A549 (cell line): ENCODE results near the gene PSMC3. TPM values are rescaled to one million over a fixed set of nuclear protein-coding genes. Genes with fewer than 3 reads are reported as not detected.

Experiments used
- ATAC-seq, 2 experiments: fragments of 200-7000 bp in 1 of 2; fragments of >200 bp in 1 of 2; cut with Nextera tagmentation in 1 of 2; cut with Tn5 transposase in 1 of 2; 3 replicates each; pipeline versions ENCODE4 v1.8.0 to v1.9.1; 2018 to 2020; ENCODE audit warnings: mild to moderate bottlenecking in 1 of 2, moderate library complexity in 1 of 2
- CTCF ChIA-PET: fragments of 300-600 bp; sonication (Branson Sonifier 250); formaldehyde crosslinking; extraction: SDS; loops from one replicate; lab custom pipeline; 2021; ENCODE audit warnings: antibody characterized with exemption, inconsistent platforms; lab: Yijun Ruan, JAX
- POLR2A ChIA-PET: fragments of 350-600 bp; formaldehyde crosslinking; extraction: SDS; loops from one replicate; lab custom pipeline; 2021; ENCODE audit warnings: antibody characterized with exemption, inconsistent platforms; lab: Yijun Ruan, JAX
- DNase-seq, 2 experiments: peaks; one replicate each; pipeline versions ENCODE4 v3.0.0 to v3.0.0-alpha.2; 2011 to 2016; ENCODE audit warnings: low read depth in 1 of 2, low spot score in 1 of 2
- FAIRE-seq: peaks from 2 replicates; lab custom pipeline; 2011; peaks lifted over from hg19 to GRCh38; lab: Jason Lieb, UNC
- H3K27ac ChIP-seq, 2 experiments: fragments of >200 bp; sonication (Bioruptor Twin); formaldehyde crosslinking; 3 replicates each; pipeline ENCODE4 v1.5.1; 2016 to 2017
- H3K4me1 ChIP-seq: fragments of >200 bp; sonication (Bioruptor Twin); formaldehyde crosslinking; 3 replicates; pipeline ENCODE4 v1.6.1; 2016
- H3K4me2 ChIP-seq: fragments of >200 bp; sonication (Bioruptor Twin); formaldehyde crosslinking; 3 replicates; pipeline ENCODE4 v1.6.1; 2016
- H3K4me3 ChIP-seq: fragments of >200 bp; sonication (Bioruptor Twin); formaldehyde crosslinking; 3 replicates; pipeline ENCODE4 v1.5.1; 2016
- H3K9me3 ChIP-seq: fragments of >200 bp; sonication (Bioruptor Twin); formaldehyde crosslinking; 3 replicates; pipeline ENCODE4 v1.6.1; 2016
- BCL3 ChIP-seq: fragments of >200 bp; sonication (Bioruptor Twin); formaldehyde crosslinking; IDR thresholded peaks from 3 replicates; pipeline ENCODE4 v1.6.1; 2016
- BHLHE40 ChIP-seq: IDR thresholded peaks from 2 replicates; pipeline ENCODE4 v1.6.1; 2012; ENCODE audit warnings: low read depth, low read length, inconsistent platforms
- CBX8 ChIP-seq: fragments of 200-600 bp; sonication (generic); IDR thresholded peaks from 2 replicates; pipeline ENCODE4 v1.6.1; 2016
- CEBPB ChIP-seq, 2 experiments: fragments of >200 bp in 1 of 2; sonication (Bioruptor Twin) in 1 of 2; formaldehyde crosslinking in 1 of 2; IDR thresholded peaks; 2 replicates each; pipeline ENCODE4 v1.6.1; 2012 to 2016
- CHD2 ChIP-seq: fragments of 150-350 bp; IDR thresholded peaks from 2 replicates; pipeline ENCODE4 v1.6.1; 2014; ENCODE audit warnings: low read length; ENCODE audit not compliant: partially characterized antibody
- FOSL2 ChIP-seq, 2 experiments: fragments of 450-650 bp in 1 of 2; fragments of >200 bp in 1 of 2; sonication (Bioruptor Twin) in 1 of 2; formaldehyde crosslinking; IDR thresholded peaks; 2 replicates each; pipeline versions ENCODE4 v1.5.0 to v1.6.1; 2016 to 2020; ENCODE audit warnings: mild to moderate bottlenecking in 1 of 2, moderate library complexity in 1 of 2
- HEYL ChIP-seq: fragments of 250-450 bp; sonication (Bioruptor Pico); IDR thresholded peaks from 2 replicates; pipeline ENCODE4 v1.8.0; 2021; ENCODE audit warnings: mild to moderate bottlenecking, moderate library complexity
- HOXA7 ChIP-seq: fragments of 250-450 bp; sonication (Bioruptor Pico); IDR thresholded peaks from 2 replicates; pipeline ENCODE4 v1.5.0; 2020; ENCODE audit warnings: mild to moderate bottlenecking, moderate library complexity
- MAFK ChIP-seq: fragments of 450-650 bp; IDR thresholded peaks from 2 replicates; pipeline ENCODE4 v1.6.1; 2014; ENCODE audit not compliant: partially characterized antibody
- MAZ ChIP-seq: fragments of 150-350 bp; IDR thresholded peaks from 2 replicates; pipeline ENCODE4 v1.6.1; 2014; ENCODE audit warnings: antibody characterized with exemption, low read depth, low read length, borderline replicate concordance
- MYC ChIP-seq: IDR thresholded peaks from 2 replicates; pipeline ENCODE4 v1.6.1; 2012; ENCODE audit warnings: mild to moderate bottlenecking, inconsistent platforms, low read length, improper control_type of control experiment, borderline replicate concordance
- NPAS2 ChIP-seq: fragments of 250-450 bp; sonication (Bioruptor Pico); IDR thresholded peaks from 2 replicates; pipeline ENCODE4 v1.8.0; 2022; ENCODE audit warnings: mild to moderate bottlenecking, moderate library complexity, borderline replicate concordance
- PHF8 ChIP-seq: fragments of 200-600 bp; sonication (generic); IDR thresholded peaks from 2 replicates; pipeline ENCODE4 v1.6.1; 2016; ENCODE audit warnings: low read depth, mild to moderate bottlenecking, antibody characterized with exemption, moderate library complexity, borderline replicate concordance
- POLR2A ChIP-seq: IDR thresholded peaks from 2 replicates; pipeline ENCODE4 v1.6.1; 2012; ENCODE audit warnings: mild to moderate bottlenecking, low read length
- POLR2AphosphoS2 ChIP-seq: conservative IDR thresholded peaks from 2 replicates; pipeline ENCODE4 v1.6.1; 2012; ENCODE audit warnings: low read length, improper control_type of control experiment, inconsistent platforms
- RCOR1 ChIP-seq: fragments of 150-350 bp; IDR thresholded peaks from 2 replicates; pipeline ENCODE4 v1.6.1; 2014; ENCODE audit warnings: antibody characterized with exemption, low read length, low read depth
- SREBF2 ChIP-seq: fragments of 450-650 bp; IDR thresholded peaks from 2 replicates; pipeline ENCODE4 v1.6.1; 2014; ENCODE audit warnings: mild to moderate bottlenecking, moderate library complexity
- ZFP36 ChIP-seq: fragments of 450-650 bp; IDR thresholded peaks from 2 replicates; pipeline ENCODE4 v1.6.1; 2014; ENCODE audit warnings: borderline replicate concordance; ENCODE audit not compliant: partially characterized antibody
- ZNF302 ChIP-seq: fragments of 250-450 bp; sonication (Bioruptor Pico); IDR thresholded peaks from 2 replicates; pipeline ENCODE4 v1.9.0; 2021; ENCODE audit warnings: inconsistent platforms, mild to moderate bottlenecking, moderate library complexity
- ZSCAN20 ChIP-seq: fragments of 250-450 bp; sonication (Bioruptor Pico); IDR thresholded peaks from 2 replicates; pipeline ENCODE4 v1.8.0; 2022; ENCODE audit warnings: mild to moderate bottlenecking, moderate library complexity
- WGBS: methylation state at CpG from one replicate; pipeline ENCODE4 v1.1.6; 2017; ENCODE audit errors: missing lambda C conversion rate; 5-methylcytosine and 5-hydroxymethylcytosine counted together
- polyA plus RNA-seq, 4 experiments: library from polyadenylated mRNA; depleted of rRNA in 3 of 4; stranded (reverse); fragments of >200 nt; fragmentation: RNase III in 1 of 4; extraction: RNeasy Plus Mini Kit Qiagen cat#74134 plus additional on column Dnase treatment in 1 of 4; gene quantifications; 2 replicates in 3 of 4; 3 replicates in 1 of 4; pipeline ENCODE4 v1.2.3, GENCODE V29; 2011 to 2017
- TF ChIP-seq, protein P1 (sequence below): fragments of 150-350 bp; IDR thresholded peaks from 2 replicates; pipeline ENCODE4 v1.6.1; 2014; ENCODE audit warnings: low read depth, mild to moderate bottlenecking, low read length

The PSMC3 gene
- polyA plus RNA-seq, 2 of the 4 experiments (the other 2 are of a cell fraction) = 283 to 383 TPM

DNA sequence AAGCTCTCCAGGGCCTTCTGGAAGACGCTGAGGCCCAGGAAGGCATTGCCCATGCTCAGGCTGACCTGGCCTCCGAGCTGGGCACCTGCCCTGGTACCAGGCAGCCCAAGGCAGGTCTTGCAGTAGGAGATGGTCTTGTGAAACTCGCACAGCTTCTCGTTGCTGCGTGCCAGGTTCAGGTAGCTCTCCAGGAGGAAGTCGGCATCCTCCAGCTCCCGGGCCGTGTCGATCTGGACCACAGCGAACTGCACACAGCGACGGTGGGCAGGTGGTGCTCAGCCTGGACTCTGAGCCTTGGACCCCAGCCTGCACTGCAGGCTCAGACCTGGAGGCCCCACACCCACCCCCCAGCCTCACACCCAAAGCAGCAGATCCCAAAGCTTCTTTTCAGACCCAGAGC, 21.7 kb upstream of the PSMC3 start:
- no peak overlapping the region for H3K4me2 ChIP-seq
- ChIA-PET CTCF (interaction anchor here (1.2 to 1.5 kb wide), 2 partner anchors 40 to 74 kb away, joined by 3 to 4 read pairs; partner anchors contain the start of gene SLC39A13), POLR2A (no interaction called here)
- H3K4me3 ChIP-seq = no peak overlapping the region
- H3K27ac ChIP-seq = no peak overlapping the region
- H3K4me1 ChIP-seq = no peaks in the 10 kb centered on the region
- no peak for DNase-seq
- ATAC-seq = no peak
- TF ChIP-seq PHF8 (no peak), NPAS2 (CRISPR knock-in tag) (no peak), HEYL (CRISPR knock-in tag) (no peak), SREBF2 (no peak), ZFP36 (no peak)
- TF ChIP-seq, all 56 proteins: peak for 0
- FAIRE-seq = no peak
- no peaks in the 10 kb centered on the region for H3K9me3 ChIP-seq
- WGBS = 82% methylated on average over 3 of the region's 12 CpGs

DNA sequence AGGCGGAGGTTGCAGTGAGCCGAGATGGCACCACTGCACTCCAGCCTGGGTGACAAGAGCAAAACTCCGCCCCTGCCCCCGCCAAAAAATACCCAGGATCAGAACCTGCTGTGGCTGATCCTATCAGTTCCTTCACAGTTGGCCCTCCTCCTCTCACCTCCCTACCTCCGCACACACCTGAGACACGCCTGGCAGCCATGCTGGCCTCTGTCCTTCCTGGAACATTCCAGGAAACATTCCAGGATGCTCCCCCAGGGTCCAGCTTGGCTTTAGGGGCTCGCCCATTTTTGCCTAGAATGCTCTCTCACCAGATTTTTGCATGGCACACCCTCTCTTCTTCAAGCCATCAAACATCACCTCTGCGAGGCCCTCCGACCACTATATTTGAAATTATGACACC, 20.6 kb upstream of the PSMC3 start:
- 92% methylated on average over 9 of the region's 9 CpGs for WGBS
- Histone ChIP-seq H3K9me3 (no peaks in the 10 kb centered on the region), H3K27ac (no peak overlapping the region), H3K4me3 (no peak overlapping the region), H3K4me2 (no peak overlapping the region), H3K4me1 (no peaks in the 10 kb centered on the region)
- no peak for FAIRE-seq
- no peak for DNase-seq
- TF ChIP-seq FOSL2 (IDR thresholded peaks at IDR 0.05) = no peak
- no peak for TF ChIP-seq FOSL2 (CRISPR knock-in tag; IDR thresholded peaks at IDR 0.05)
- TF ChIP-seq SREBF2 = no peak
- TF ChIP-seq ZNF302 (CRISPR knock-in tag) = no peak
- no peak for TF ChIP-seq MAZ
- TF ChIP-seq POLR2A = no peak
- no peak for TF ChIP-seq POLR2AphosphoS2
- no peak for TF ChIP-seq ZSCAN20 (CRISPR knock-in tag)
- TF ChIP-seq, protein P1, sequence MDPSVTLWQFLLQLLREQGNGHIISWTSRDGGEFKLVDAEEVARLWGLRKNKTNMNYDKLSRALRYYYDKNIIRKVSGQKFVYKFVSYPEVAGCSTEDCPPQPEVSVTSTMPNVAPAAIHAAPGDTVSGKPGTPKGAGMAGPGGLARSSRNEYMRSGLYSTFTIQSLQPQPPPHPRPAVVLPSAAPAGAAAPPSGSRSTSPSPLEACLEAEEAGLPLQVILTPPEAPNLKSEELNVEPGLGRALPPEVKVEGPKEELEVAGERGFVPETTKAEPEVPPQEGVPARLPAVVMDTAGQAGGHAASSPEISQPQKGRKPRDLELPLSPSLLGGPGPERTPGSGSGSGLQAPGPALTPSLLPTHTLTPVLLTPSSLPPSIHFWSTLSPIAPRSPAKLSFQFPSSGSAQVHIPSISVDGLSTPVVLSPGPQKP = no peak
- TF ChIP-seq BCL3 = no peak
- TF ChIP-seq MAFK = no peak
- no peak for TF ChIP-seq CEBPB (IDR thresholded peaks at IDR 0.05)
- no peak for TF ChIP-seq CBX8
- no peak for TF ChIP-seq HOXA7
- no peak for ATAC-seq
- ChIA-PET POLR2A (no interaction called here), CTCF (interaction anchor here (1.2 kb wide), 3 partner anchors 8 to 107 kb away, joined by 3 to 4 read pairs (median 3); no protein-coding TSS in a partner anchor)

DNA sequence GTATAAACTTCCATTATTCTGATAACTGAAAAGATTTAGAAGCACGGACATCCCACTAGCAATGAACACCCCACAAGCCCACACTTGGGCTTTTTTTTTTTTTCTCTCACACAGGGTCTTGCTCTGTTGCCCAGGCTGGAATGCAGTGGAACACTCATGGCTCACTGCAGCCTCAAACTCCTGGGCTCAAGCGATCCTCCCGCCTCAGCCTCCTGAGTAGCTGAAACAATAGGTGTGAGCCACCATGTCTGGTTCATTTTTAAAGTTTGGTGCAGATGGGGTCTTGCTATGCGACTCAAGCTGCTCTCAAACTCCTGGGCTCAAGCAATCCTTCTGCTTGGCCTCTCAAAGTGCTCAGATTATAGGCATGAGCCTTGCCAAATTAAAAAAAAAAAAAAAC, 19.6 kb upstream of the PSMC3 start:
- no peak overlapping the region for H3K27ac ChIP-seq
- DNase-seq = no peak
- no peaks in the 10 kb centered on the region for H3K4me1 ChIP-seq
- no peaks in the 10 kb centered on the region for H3K9me3 ChIP-seq
- 92% methylated on average over 4 of the region's 4 CpGs for WGBS
- POLR2A ChIA-PET = no interaction called here
- ATAC-seq = no peak
- no peak for TF ChIP-seq MYC
- TF ChIP-seq PHF8 = no peak
- TF ChIP-seq CHD2 = no peak
- TF ChIP-seq ZNF302 (CRISPR knock-in tag) = no peak
- TF ChIP-seq POLR2A = no peak
- TF ChIP-seq RCOR1 = no peak
- no peak for TF ChIP-seq FOSL2 (IDR thresholded peaks at IDR 0.05)
- TF ChIP-seq FOSL2 (CRISPR knock-in tag; IDR thresholded peaks at IDR 0.05) = no peak
- no peak for TF ChIP-seq BHLHE40
- TF ChIP-seq, all 56 proteins: peak for 0
- no peak for FAIRE-seq
- no peak overlapping the region for H3K4me2 ChIP-seq
- CTCF ChIA-PET = interaction anchor here (0.7 to 1.4 kb wide), 7 partner anchors 8 to 267 kb away, joined by 3 to 5 read pairs (median 4); no protein-coding TSS in a partner anchor
- no peak overlapping the region for H3K4me3 ChIP-seq
